ENCODE results near the gene ABI3BP. TPM values are rescaled to one million over a fixed set of nuclear protein-coding genes. Genes with fewer than 3 reads are reported as not detected.

ABI3BP gene, protein sequence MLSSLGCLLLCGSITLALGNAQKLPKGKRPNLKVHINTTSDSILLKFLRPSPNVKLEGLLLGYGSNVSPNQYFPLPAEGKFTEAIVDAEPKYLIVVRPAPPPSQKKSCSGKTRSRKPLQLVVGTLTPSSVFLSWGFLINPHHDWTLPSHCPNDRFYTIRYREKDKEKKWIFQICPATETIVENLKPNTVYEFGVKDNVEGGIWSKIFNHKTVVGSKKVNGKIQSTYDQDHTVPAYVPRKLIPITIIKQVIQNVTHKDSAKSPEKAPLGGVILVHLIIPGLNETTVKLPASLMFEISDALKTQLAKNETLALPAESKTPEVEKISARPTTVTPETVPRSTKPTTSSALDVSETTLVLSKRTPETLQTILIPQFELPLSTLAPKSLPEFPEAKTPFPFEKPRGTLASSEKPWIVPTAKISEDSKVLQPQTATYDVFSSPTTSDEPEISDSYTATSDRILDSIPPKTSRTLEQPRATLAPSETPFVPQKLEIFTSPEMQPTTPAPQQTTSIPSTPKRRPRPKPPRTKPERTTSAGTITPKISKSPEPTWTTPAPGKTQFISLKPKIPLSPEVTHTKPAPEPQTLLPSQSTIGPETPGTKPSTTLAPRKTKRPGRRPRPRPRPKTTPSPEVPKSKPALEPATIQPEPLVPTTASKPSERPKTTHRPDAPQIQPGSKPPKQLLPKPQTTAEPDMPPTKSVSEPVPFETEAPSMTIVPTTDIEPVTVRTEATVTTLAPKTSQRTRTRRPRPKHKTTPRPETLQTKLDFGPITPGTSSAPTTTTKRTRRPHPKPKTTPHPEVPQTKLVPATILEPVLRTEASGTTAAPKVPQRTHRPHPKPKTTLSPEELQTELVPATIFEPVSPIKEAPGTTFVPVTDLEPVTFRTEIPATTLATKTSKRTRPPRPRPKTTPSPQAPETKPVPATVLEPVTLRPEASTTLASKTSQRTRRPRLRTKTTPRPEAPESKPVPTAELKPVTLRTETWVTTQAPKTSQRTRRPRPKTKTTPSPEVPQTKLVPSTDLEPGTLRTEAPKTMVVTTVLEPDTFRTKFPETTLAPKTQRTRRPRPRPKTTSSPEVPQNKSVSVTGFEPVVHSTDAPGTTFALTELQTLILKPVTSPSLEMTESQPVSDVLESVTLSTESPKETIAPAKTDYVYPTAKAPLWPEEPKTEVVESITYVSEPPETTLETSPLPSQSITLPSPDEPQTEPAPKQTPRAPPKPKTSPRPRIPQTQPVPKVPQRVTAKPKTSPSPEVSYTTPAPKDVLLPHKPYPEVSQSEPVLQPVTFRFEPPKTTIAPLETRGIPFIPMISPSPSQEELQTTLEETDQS (N-terminal part only)
- 1.4 and 5.9 TPM in 2 replicates for total RNA-seq

DNA sequence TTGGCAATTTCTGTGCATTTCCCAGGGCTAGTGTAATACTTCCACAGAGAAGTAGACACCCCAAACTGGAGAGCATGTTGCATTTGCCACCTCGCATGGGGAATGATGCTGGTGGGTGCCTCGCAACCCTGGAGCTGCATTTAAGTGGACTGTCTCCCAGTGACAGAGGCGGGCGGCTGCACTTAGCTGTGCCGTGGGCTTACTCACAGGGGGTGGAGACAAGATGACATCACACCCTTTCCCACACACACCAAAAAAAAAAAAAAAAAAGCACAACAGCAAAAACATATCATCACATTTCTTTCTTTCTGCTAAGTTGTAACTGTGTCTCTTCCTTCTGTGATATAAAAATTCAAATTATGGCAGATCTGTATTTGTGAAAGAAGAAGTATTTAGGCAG lies at the start of gene ABI3BP:
TSS of gene ABI3BP (minus strand) at position 113 of the 400 bp plus-strand sequence. CDS start at position 76, 37 bp downstream.

DNA sequence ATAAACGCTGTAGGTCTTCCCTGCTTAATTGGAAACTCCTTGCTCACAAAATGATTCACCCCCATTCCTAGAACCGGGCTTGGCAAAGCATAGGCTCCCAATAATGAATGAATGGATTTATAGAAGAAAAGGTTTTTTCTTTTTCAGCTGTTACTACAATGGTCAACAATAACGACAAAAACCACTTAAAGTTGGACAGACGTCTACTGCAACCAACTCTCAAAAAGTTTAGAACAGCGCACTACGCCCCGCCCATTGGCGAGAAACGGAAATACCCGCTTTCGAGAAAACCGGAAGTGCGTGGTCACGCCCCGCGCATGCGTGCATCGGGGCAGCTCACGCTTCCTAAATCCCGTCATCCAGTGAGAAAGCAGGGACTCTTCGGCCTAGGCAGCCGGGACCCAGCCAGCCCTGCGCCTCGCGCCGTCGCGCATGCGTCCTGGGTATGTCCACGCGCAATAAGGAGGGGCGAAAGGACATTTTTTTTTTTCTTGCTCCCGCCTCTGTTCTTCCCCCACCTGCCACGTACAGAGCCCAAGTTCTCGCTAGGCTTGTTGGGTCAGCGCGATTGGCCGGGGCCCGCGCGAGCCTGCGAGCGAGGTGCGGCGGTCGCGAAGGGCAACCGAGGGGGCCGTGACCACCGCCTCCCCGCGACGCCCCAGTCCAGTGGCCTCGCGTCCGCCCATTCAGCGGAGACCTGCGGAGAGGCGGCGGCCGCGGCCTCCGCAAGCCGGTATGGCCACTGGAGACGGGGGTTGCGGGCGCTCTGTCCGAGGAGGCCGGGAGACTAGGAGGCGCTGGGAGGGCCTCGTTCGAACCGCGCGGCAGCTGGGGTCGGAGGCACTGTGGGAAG lies 284.0 kb downstream of the ABI3BP start, which contains the start of gene TFG:
TSS of gene TFG (plus strand) at position 506 of the 853 bp plus-strand sequence. CDS start 4,192 bp downstream, outside the sequence.

Small RNAs within 50 kb of the gene (small RNA-seq; reads per million reads assigned to genes)
- not detected for gene RNU6-865P (ENCODE audit: low replicate concordance)

Measured in placental pericyte (primary cell).